Measurements from ENCODE around the gene TTC8.

GRCh38 chr14:88834883-88835431 is 10.5 kb downstream of the TTC8 start:
- no peak for TF ChIP-seq CTCF (conservative IDR thresholded peaks at IDR 0.05)
- TF ChIP-seq ZFX (IDR thresholded peaks at IDR 0.05): no peak

Data from C4-2B (cell line).